Neural progenitor cell (in vitro differentiated cells): ENCODE results near the gene FTH1. TPM values are rescaled to one million over a fixed set of nuclear protein-coding genes. Genes with fewer than 3 reads are reported as not detected.

ENCODE experiments used
- DNase-seq: peaks from one replicate; pipeline ENCODE4 v3.0.0-alpha.2; 2016; ENCODE audit warnings: low spot score
- H2AFZ ChIP-seq: fragments of 200-600 bp; sonication (generic); replicated peaks from 2 replicates; pipeline ENCODE4 v1.6.1; 2016; ENCODE audit warnings: antibody characterized with exemption
- H3F3A ChIP-seq: fragments of 200-600 bp; sonication (generic); 2 replicates; pipeline ENCODE4 v1.6.1; 2016; ENCODE audit warnings: antibody characterized with exemption, low read depth
- H3K27ac ChIP-seq: fragments of 200-600 bp; sonication (generic); 2 replicates; pipeline ENCODE4 v1.5.1; 2016; ENCODE audit warnings: mild to moderate bottlenecking
- H3K27me3 ChIP-seq: fragments of 200-600 bp; sonication (generic); 2 replicates; pipeline ENCODE4 v1.6.1; 2016; ENCODE audit warnings: mild to moderate bottlenecking, moderate library complexity
- H3K36me3 ChIP-seq: fragments of 200-600 bp; sonication (generic); 2 replicates; pipeline ENCODE4 v1.5.1; 2016
- H3K4me1 ChIP-seq: fragments of 200-600 bp; sonication (generic); 2 replicates; pipeline ENCODE4 v1.6.1; 2016; ENCODE audit warnings: mixed run types
- H3K4me2 ChIP-seq: fragments of 200-600 bp; sonication (generic); 2 replicates; pipeline ENCODE4 v1.6.1; 2016
- H3K4me3 ChIP-seq: fragments of 200-600 bp; sonication (generic); 2 replicates; pipeline ENCODE4 v1.5.1; 2016
- H3K79me2 ChIP-seq: fragments of 200-600 bp; sonication (generic); 2 replicates; pipeline ENCODE4 v1.6.1; 2016; ENCODE audit warnings: low read depth
- H3K9ac ChIP-seq: fragments of 200-600 bp; sonication (generic); 2 replicates; pipeline ENCODE4 v1.6.1; 2016
- H3K9me3 ChIP-seq: fragments of 200-600 bp; sonication (generic); 2 replicates; pipeline ENCODE4 v1.5.1; 2016; ENCODE audit warnings: low read depth
- H4K20me1 ChIP-seq: fragments of 200-600 bp; sonication (generic); 2 replicates; pipeline ENCODE4 v1.6.1; 2016; ENCODE audit warnings: low read depth
- H3K27ac Mint-ChIP-seq: 3 replicates; pipeline ENCODE4 v1.8.0; 2021; ENCODE audit warnings: mixed read lengths
- H3K27me3 Mint-ChIP-seq: 2 replicates; pipeline ENCODE4 v1.8.0; 2022; ENCODE audit warnings: low read depth, mild to moderate bottlenecking, inconsistent platforms, moderate library complexity, mixed read lengths; ENCODE audit not compliant: insufficient read depth
- H3K36me3 Mint-ChIP-seq: 3 replicates; pipeline ENCODE4 v1.8.0; 2021; ENCODE audit warnings: mixed read lengths
- H3K4me1 Mint-ChIP-seq: 3 replicates; pipeline ENCODE4 v1.8.0; 2021; ENCODE audit warnings: mixed read lengths
- H3K4me3 Mint-ChIP-seq: 3 replicates; pipeline ENCODE4 v1.8.0; 2021; ENCODE audit warnings: mild to moderate bottlenecking, moderate library complexity, mixed read lengths
- H3K9me3 Mint-ChIP-seq: 3 replicates; pipeline ENCODE4 v1.8.0; 2020; ENCODE audit warnings: mixed read lengths
- EZH2 ChIP-seq: fragments of 200-600 bp; sonication (generic); IDR thresholded peaks from 2 replicates; pipeline ENCODE4 v1.6.1; 2017; ENCODE audit warnings: antibody characterized with exemption, mild to moderate bottlenecking, moderate library complexity
- EZH2phosphoT487 ChIP-seq: fragments of 200-600 bp; sonication (generic); IDR thresholded peaks from 2 replicates; pipeline ENCODE4 v1.6.1; 2017; ENCODE audit warnings: antibody characterized with exemption
- total RNA-seq: library from RNA; depleted of rRNA; stranded (reverse); fragments of >200 nt; gene quantifications from 2 replicates; pipeline ENCODE4 v1.2.3, GENCODE V29; 2015; ENCODE audit warnings: low replicate concordance
- TF ChIP-seq, protein P1 (sequence below): fragments of 200-600 bp; sonication (generic); IDR thresholded peaks from 2 replicates; pipeline ENCODE4 v1.5.1; 2017; ENCODE audit warnings: antibody characterized with exemption, mild to moderate bottlenecking

Gene FTH1
- total RNA-seq, 1 donor from 2014 or later: 846 TPM

DNA sequence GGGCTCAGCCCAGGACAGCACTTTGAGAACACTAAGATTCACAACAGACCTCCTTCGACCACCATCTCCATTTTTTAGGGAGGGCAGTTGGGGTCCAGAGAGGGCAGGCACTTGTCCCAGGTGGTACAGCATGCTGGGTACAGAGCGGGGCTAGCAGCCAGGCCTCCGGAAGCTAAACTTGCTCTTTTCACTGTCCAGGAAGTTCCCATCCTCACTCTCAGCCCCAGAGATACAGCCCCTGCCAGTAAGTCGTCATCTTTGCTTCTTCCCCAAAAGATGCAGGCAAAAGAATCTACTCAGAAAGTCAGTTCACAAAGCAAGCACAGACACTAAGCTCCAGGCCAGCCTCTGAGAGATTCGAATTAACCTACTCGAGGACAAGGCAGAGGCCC, 43.4 kb downstream of the FTH1 start:
- H2AFZ ChIP-seq: peak overlapping the region; percentile 58
- H3K9me3 Mint-ChIP-seq: peaks cover 2% of the 10 kb centered on the region

DNA sequence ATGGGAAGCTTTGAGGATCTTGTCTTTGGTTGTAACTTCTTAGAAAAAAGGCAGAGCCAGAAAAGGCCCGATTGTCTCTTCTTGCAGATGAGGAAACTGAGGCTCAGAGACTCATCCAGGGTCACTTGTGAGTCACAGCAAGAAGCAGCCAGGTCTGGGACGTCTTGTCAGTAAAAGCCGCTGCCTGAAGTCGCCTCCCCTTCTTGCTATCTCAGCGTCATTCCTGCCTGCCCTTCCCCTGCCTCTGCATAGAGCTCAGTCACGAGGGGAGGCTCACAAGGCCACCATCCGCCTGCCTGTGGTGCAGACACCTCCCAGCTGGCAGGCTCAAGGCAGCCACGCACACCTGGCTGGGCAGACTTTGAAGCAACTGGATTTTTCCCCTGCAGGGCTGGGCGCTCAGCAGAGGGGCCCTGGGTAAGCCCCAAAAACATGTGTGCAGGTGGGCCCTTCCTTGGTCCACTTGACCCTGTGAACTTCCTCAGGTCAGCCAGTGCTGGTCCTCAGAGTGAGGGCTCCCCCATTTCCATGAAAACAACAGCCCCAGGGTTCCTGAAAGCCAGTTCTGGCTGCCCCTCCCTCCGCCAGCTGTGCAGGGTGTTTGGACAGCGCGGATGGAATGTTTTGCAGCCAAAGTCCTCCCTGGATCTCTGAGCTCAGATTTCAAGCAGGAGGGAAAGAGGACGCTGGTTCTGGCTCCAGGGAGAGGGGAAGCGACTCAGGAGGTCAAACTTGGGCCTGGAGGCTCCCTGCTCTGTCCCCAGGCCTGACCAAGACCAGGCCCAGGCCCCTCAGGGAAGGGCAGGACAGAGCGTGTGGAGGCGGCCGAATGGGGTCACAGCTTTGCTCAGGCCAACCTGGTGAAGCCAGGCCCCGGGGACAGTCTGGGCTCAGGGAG, 44.0 kb downstream of the FTH1 start:
- TF ChIP-seq EZH2phosphoT487 (no peak), EZH2 (no peak)
- TF ChIP-seq, protein P1, sequence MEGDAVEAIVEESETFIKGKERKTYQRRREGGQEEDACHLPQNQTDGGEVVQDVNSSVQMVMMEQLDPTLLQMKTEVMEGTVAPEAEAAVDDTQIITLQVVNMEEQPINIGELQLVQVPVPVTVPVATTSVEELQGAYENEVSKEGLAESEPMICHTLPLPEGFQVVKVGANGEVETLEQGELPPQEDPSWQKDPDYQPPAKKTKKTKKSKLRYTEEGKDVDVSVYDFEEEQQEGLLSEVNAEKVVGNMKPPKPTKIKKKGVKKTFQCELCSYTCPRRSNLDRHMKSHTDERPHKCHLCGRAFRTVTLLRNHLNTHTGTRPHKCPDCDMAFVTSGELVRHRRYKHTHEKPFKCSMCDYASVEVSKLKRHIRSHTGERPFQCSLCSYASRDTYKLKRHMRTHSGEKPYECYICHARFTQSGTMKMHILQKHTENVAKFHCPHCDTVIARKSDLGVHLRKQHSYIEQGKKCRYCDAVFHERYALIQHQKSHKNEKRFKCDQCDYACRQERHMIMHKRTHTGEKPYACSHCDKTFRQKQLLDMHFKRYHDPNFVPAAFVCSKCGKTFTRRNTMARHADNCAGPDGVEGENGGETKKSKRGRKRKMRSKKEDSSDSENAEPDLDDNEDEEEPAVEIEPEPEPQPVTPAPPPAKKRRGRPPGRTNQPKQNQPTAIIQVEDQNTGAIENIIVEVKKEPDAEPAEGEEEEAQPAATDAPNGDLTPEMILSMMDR: no peak

More for the DNA sequence above, 43.4 kb downstream of the FTH1 start:
- H3K4me2 ChIP-seq: peak overlapping the region; percentile 37
- peaks cover 22% of the 10 kb centered on the region for H3F3A ChIP-seq
- no peaks in the 10 kb centered on the region for H3K9me3 ChIP-seq
- H3K4me3 Mint-ChIP-seq: no peak overlapping the region
- H4K20me1 ChIP-seq: no peaks in the 10 kb centered on the region
- H3K36me3 Mint-ChIP-seq: no peaks in the 10 kb centered on the region
- H3K27me3 Mint-ChIP-seq: peaks cover 16% of the 10 kb centered on the region
- no peak overlapping the region for H3K9ac ChIP-seq
- no peak for DNase-seq
- no peak overlapping the region for H3K4me3 ChIP-seq
- H3K27ac Mint-ChIP-seq: peak overlapping the region; percentile 88
- H3K27me3 ChIP-seq: peaks cover 7% of the 10 kb centered on the region
- peaks cover 16% of the 10 kb centered on the region for H3K4me1 ChIP-seq
- H3K79me2 ChIP-seq: no peaks in the 10 kb centered on the region
- TF ChIP-seq EZH2 (no peak), EZH2phosphoT487 (no peak)
- TF ChIP-seq, protein P1: no peak
- H3K27ac ChIP-seq: no peak overlapping the region
- no peaks in the 10 kb centered on the region for H3K36me3 ChIP-seq
- H3K4me1 Mint-ChIP-seq: peaks cover 30% of the 10 kb centered on the region

DNA sequence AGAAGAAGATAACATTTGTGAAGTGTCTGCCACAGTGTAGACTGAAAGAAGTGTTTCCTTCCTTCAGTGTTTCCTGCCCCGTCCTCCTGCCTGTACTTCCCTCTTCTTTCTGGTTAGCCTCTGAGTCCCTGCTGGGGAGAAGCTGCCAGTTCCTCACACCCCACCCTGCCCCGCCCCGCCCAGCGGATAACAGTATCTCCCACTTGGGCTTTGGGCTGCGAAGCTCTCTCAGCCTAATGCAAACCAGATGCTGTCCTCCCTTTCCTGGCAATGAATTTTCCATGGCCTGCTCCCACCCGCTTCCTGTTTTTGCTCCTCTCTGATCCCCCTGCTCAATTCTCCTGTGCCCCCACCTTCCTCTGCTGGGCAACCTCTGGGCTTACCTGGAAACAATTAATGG, 44.9 kb downstream of the FTH1 start:
- Histone ChIP-seq H3K79me2 (no peaks in the 10 kb centered on the region), H3K9me3 (no peaks in the 10 kb centered on the region), H3K4me1 (peaks cover 16% of the 10 kb centered on the region), H3F3A (peaks cover 22% of the 10 kb centered on the region), H2AFZ (no peak overlapping the region), H3K4me3 (no peak overlapping the region), H3K36me3 (no peaks in the 10 kb centered on the region), H4K20me1 (no peaks in the 10 kb centered on the region), H3K4me2 (no peak overlapping the region), H3K27ac (no peak overlapping the region), H3K9ac (no peak overlapping the region), H3K27me3 (peaks cover 22% of the 10 kb centered on the region)
- H3K4me3 Mint-ChIP-seq: peak overlapping the region; percentile 64
- peaks cover 44% of the 10 kb centered on the region for H3K4me1 Mint-ChIP-seq
- TF ChIP-seq EZH2phosphoT487 (no peak), EZH2 (no peak)
- TF ChIP-seq, protein P1: no peak
- H3K36me3 Mint-ChIP-seq: no peaks in the 10 kb centered on the region
- DNase-seq: no peak
- H3K9me3 Mint-ChIP-seq: no peaks in the 10 kb centered on the region
- H3K27ac Mint-ChIP-seq: peak overlapping the region; percentile 11
- peaks cover 27% of the 10 kb centered on the region for H3K27me3 Mint-ChIP-seq

More for the DNA sequence above, 44.0 kb downstream of the FTH1 start:
- no peaks in the 10 kb centered on the region for H3K36me3 ChIP-seq
- peak overlapping the region; percentile 58 for H2AFZ ChIP-seq
- no peak overlapping the region for H3K4me3 ChIP-seq
- H3K27me3 Mint-ChIP-seq: peaks cover 19% of the 10 kb centered on the region
- peaks cover 16% of the 10 kb centered on the region for H3K4me1 ChIP-seq
- H3K36me3 Mint-ChIP-seq: no peaks in the 10 kb centered on the region
- peak overlapping the region; percentile 37 for H3K4me2 ChIP-seq
- H3F3A ChIP-seq: peaks cover 22% of the 10 kb centered on the region
- no peak overlapping the region for H3K27ac ChIP-seq
- peak; percentile 74 for DNase-seq
- H3K27ac Mint-ChIP-seq: peak overlapping the region; percentile 85
- no peaks in the 10 kb centered on the region for H3K9me3 ChIP-seq
- no peaks in the 10 kb centered on the region for H4K20me1 ChIP-seq
- H3K79me2 ChIP-seq: no peaks in the 10 kb centered on the region
- peaks cover 13% of the 10 kb centered on the region for H3K27me3 ChIP-seq
- peaks cover 2% of the 10 kb centered on the region for H3K9me3 Mint-ChIP-seq
- H3K9ac ChIP-seq: no peak overlapping the region
- H3K4me3 Mint-ChIP-seq: peak overlapping the region; percentile 64
- H3K4me1 Mint-ChIP-seq: peaks cover 37% of the 10 kb centered on the region
